H9 (cell line): ENCODE results near the gene WDPCP. TPM values are rescaled to one million over a fixed set of nuclear protein-coding genes. Genes with fewer than 3 reads are reported as not detected.

Experiments
- DNase-seq: peaks from one replicate; pipeline ENCODE4 v3.0.0-alpha.2; 2017
- H2AFZ ChIP-seq: one replicate; pipeline ENCODE4 v1.6.1; 2013; ENCODE audit warnings: mild to moderate bottlenecking, low read length, control low read depth, moderate library complexity
- H2AK5ac ChIP-seq: 2 replicates; pipeline ENCODE4 v1.6.1; 2013; ENCODE audit warnings: low read length, control low read depth, mixed read lengths; ENCODE audit not compliant: insufficient read length
- H2BK120ac ChIP-seq: one replicate; pipeline ENCODE4 v1.6.1; 2013; ENCODE audit warnings: low read depth, mild to moderate bottlenecking, low read length, control low read depth, inconsistent platforms; ENCODE audit not compliant: poor library complexity, severe bottlenecking
- H2BK12ac ChIP-seq: 2 replicates; pipeline ENCODE4 v1.6.1; 2013; ENCODE audit warnings: low read length, control low read depth, mixed read lengths, low read depth; ENCODE audit not compliant: insufficient read length
- H2BK15ac ChIP-seq: 2 replicates; pipeline ENCODE4 v1.6.1; 2013; ENCODE audit warnings: low read depth, low read length, control low read depth
- H2BK20ac ChIP-seq: one replicate; pipeline ENCODE4 v1.6.1; 2013; ENCODE audit warnings: low read depth, mild to moderate bottlenecking, low read length, control low read depth, inconsistent platforms; ENCODE audit not compliant: poor library complexity, severe bottlenecking
- H2BK5ac ChIP-seq: 2 replicates; pipeline ENCODE4 v1.6.1; 2013; ENCODE audit warnings: low read length, control low read depth, mixed read lengths; ENCODE audit not compliant: insufficient read length
- H3K14ac ChIP-seq: 2 replicates; pipeline ENCODE4 v1.6.1; 2013; ENCODE audit warnings: low read length, control low read depth; ENCODE audit not compliant: insufficient read depth
- H3K18ac ChIP-seq: 2 replicates; pipeline ENCODE4 v1.6.1; 2013; ENCODE audit warnings: low read depth, mild to moderate bottlenecking, mixed read lengths, low read length, control low read depth; ENCODE audit not compliant: insufficient read length
- H3K23ac ChIP-seq: 2 replicates; pipeline ENCODE4 v1.6.1; 2013; ENCODE audit warnings: low read length, control low read depth, mixed read lengths, low read depth; ENCODE audit not compliant: insufficient read length
- H3K23me2 ChIP-seq: 2 replicates; pipeline ENCODE4 v1.6.1; 2013; ENCODE audit warnings: low read depth, mild to moderate bottlenecking, mixed read lengths, low read length, control low read depth; ENCODE audit not compliant: insufficient read length, poor library complexity, severe bottlenecking
- H3K27ac ChIP-seq: 2 replicates; pipeline ENCODE4 v1.5.1; 2013; ENCODE audit warnings: low read length, control low read depth, mixed read lengths, low read depth; ENCODE audit not compliant: insufficient read length
- H3K27me3 ChIP-seq: 2 replicates; pipeline ENCODE4 v1.6.1; 2013; ENCODE audit warnings: low read length, control low read depth, inconsistent platforms; ENCODE audit not compliant: insufficient read depth
- H3K4ac ChIP-seq: 2 replicates; pipeline ENCODE4 v1.6.1; 2013; ENCODE audit warnings: low read depth, mild to moderate bottlenecking, control low read depth, inconsistent platforms, low read length, moderate library complexity
- H3K4me1 ChIP-seq: 2 replicates; pipeline ENCODE4 v1.6.1; 2013; ENCODE audit warnings: low read length, control low read depth, inconsistent platforms; ENCODE audit not compliant: insufficient read depth
- H3K4me2 ChIP-seq: 2 replicates; pipeline ENCODE4 v1.6.1; 2013; ENCODE audit warnings: low read length, control low read depth, mixed read lengths; ENCODE audit not compliant: insufficient read length, insufficient read depth
- H3K56ac ChIP-seq: 2 replicates; pipeline ENCODE4 v1.6.1; 2013; ENCODE audit warnings: low read depth, mild to moderate bottlenecking, mixed read lengths, low read length, control low read depth; ENCODE audit not compliant: insufficient read length
- H3K79me1 ChIP-seq: 2 replicates; pipeline ENCODE4 v1.6.1; 2013; ENCODE audit warnings: low read depth, mild to moderate bottlenecking, moderate library complexity, low read length, control low read depth, inconsistent platforms; ENCODE audit not compliant: insufficient read depth, poor library complexity, severe bottlenecking
- H3K79me2 ChIP-seq: 2 replicates; pipeline ENCODE4 v1.6.1; 2013; ENCODE audit warnings: low read length, control low read depth, inconsistent platforms; ENCODE audit not compliant: insufficient read depth
- H3K9ac ChIP-seq: 2 replicates; pipeline ENCODE4 v1.6.1; 2013; ENCODE audit warnings: low read length, control low read depth, mixed read lengths; ENCODE audit not compliant: insufficient read length; ENCODE audit errors: extremely low read depth
- H3K9me3 ChIP-seq: one replicate; pipeline ENCODE4 v1.6.1; 2013; ENCODE audit warnings: low read depth, low read length, inconsistent platforms; ENCODE audit not compliant: control insufficient read depth
- H3T11ph ChIP-seq: one replicate; pipeline ENCODE4 v1.6.1; 2013; ENCODE audit warnings: mild to moderate bottlenecking, low read length, control low read depth, inconsistent platforms
- H4K20me1 ChIP-seq: one replicate; pipeline ENCODE4 v1.6.1; 2013; ENCODE audit not compliant: control insufficient read depth, insufficient read length, insufficient read depth
- H4K5ac ChIP-seq: 2 replicates; pipeline ENCODE4 v1.6.1; 2013; ENCODE audit warnings: low read depth, mild to moderate bottlenecking, mixed read lengths, low read length, control low read depth; ENCODE audit not compliant: insufficient read length
- H4K8ac ChIP-seq: replicated peaks from 2 replicates; pipeline ENCODE4 v1.6.1; 2013; ENCODE audit warnings: low read length, control low read depth, mixed read lengths, low read depth; ENCODE audit not compliant: insufficient read length
- H4K91ac ChIP-seq: 2 replicates; pipeline ENCODE4 v1.6.1; 2013; ENCODE audit warnings: low read depth, mild to moderate bottlenecking, moderate library complexity, mixed read lengths, low read length, control low read depth; ENCODE audit not compliant: insufficient read length
- H3K27ac Mint-ChIP-seq, 3 experiments: 2 replicates in 2 of 3; 3 replicates in 1 of 3; pipeline ENCODE4 v1.8.0; 2020 to 2021; ENCODE audit warnings: mixed read lengths in 3 of 3, mild to moderate bottlenecking in 1 of 3, moderate library complexity in 1 of 3
- H3K27me3 Mint-ChIP-seq: 2 replicates; pipeline ENCODE4 v1.8.0; 2021; ENCODE audit warnings: low read depth, mild to moderate bottlenecking, moderate library complexity, mixed read lengths
- H3K36me3 Mint-ChIP-seq, 3 experiments: 2 replicates in 2 of 3; 3 replicates in 1 of 3; pipeline ENCODE4 v1.8.0; 2020 to 2021; ENCODE audit warnings: low read depth in 3 of 3, mixed read lengths in 3 of 3; ENCODE audit not compliant: insufficient read depth in 1 of 3
- H3K4me1 Mint-ChIP-seq, 2 experiments: 2 replicates each; pipeline ENCODE4 v1.8.0; 2020; ENCODE audit warnings: mixed read lengths in 2 of 2
- H3K4me3 Mint-ChIP-seq, 2 experiments: 2 replicates in 1 of 2; 3 replicates in 1 of 2; pipeline ENCODE4 v1.8.0; 2020 to 2021; ENCODE audit warnings: mild to moderate bottlenecking in 2 of 2, mixed read lengths in 2 of 2, moderate library complexity in 1 of 2
- H3K9me3 Mint-ChIP-seq, 2 experiments: 2 replicates in 1 of 2; 3 replicates in 1 of 2; pipeline ENCODE4 v1.8.0; 2020; ENCODE audit warnings: mild to moderate bottlenecking in 2 of 2, mixed read lengths in 2 of 2, moderate library complexity in 1 of 2
- CTCF ChIP-seq: fragments of 200-600 bp; sonication (generic); conservative IDR thresholded peaks from 3 replicates; pipeline ENCODE4 v1.8.0; 2021; ENCODE audit warnings: antibody characterized with exemption, mild to moderate bottlenecking
- WGBS: extraction: QIAGEN DNeasy Blood & Tissue Kit; methylation state at CpG from one replicate; pipeline ENCODE4 v1.1.7; 2013; ENCODE audit warnings: missing lambda C conversion rate, low lambda C conversion rate, mixed read lengths; ENCODE audit not compliant: insufficient read length; ENCODE audit errors: extremely low coverage; 5-methylcytosine and 5-hydroxymethylcytosine counted together
- total RNA-seq: library from RNA; stranded (reverse); gene quantifications from 2 replicates; pipeline ENCODE4 v1.2.1, GENCODE V29; 2021

WDPCP gene
- total RNA-seq, 1 experiment from 2014 or later, result 22.4 TPM

GRCh38 chr2:63494968-63495367, 93.3 kb downstream of the WDPCP start:
- H4K5ac ChIP-seq, result no peak overlapping the region
- no peaks in the 10 kb centered on the region for H3K27me3 ChIP-seq
- H3K9me3 Mint-ChIP-seq, result no peaks in the 10 kb centered on the region
- H3K36me3 Mint-ChIP-seq, result peaks cover 0 to 12% (median 0%) of the 10 kb centered on the region in 3 experiments; a peak in 3 of 7 replicates
- H3K14ac ChIP-seq, result no peak overlapping the region
- H3K56ac ChIP-seq, result no peak overlapping the region
- H3K4me1 ChIP-seq, result peaks cover 7% of the 10 kb centered on the region; the same call in 1 of the 2 replicates
- no peak overlapping the region for H3K4ac ChIP-seq
- no peak overlapping the region for H2BK12ac ChIP-seq
- no peak overlapping the region for H3T11ph ChIP-seq
- H3K27me3 Mint-ChIP-seq, result no peaks in the 10 kb centered on the region
- no peak overlapping the region for H3K4me3 Mint-ChIP-seq
- no peak overlapping the region for H2BK20ac ChIP-seq
- no peaks in the 10 kb centered on the region for H3K23me2 ChIP-seq
- H3K27ac Mint-ChIP-seq, result no peak overlapping the region; a peak in 1 of 7 replicates
- no peak overlapping the region for H2AK5ac ChIP-seq
- whole genome bisulfite sequencing, result no CpG with 5 or more reads among the region's 1 CpG
- no peak overlapping the region for H2BK120ac ChIP-seq
- DNase-seq, result no peak
- peaks cover 3% of the 10 kb centered on the region; the same call in 1 of the 2 replicates for H3K79me2 ChIP-seq
- H3K27ac ChIP-seq, result no peak overlapping the region
- H2BK15ac ChIP-seq, result no peak overlapping the region
- no peak overlapping the region for H3K23ac ChIP-seq
- H4K8ac ChIP-seq, result no peak overlapping the region
- H3K9ac ChIP-seq, result no peak overlapping the region
- no peak overlapping the region for H3K18ac ChIP-seq
- TF ChIP-seq CTCF, result no peak
- no peak overlapping the region for H2AFZ ChIP-seq
- H3K79me1 ChIP-seq, result no peaks in the 10 kb centered on the region
- no peak overlapping the region for H3K4me2 ChIP-seq
- H3K9me3 ChIP-seq, result no peaks in the 10 kb centered on the region
- H2BK5ac ChIP-seq, result no peak overlapping the region
- peaks cover 32 to 37% of the 10 kb centered on the region in 2 experiments for H3K4me1 Mint-ChIP-seq
- no peak overlapping the region for H4K91ac ChIP-seq
- H4K20me1 ChIP-seq, result no peaks in the 10 kb centered on the region
